GM19099 (cell line): Measurements from ENCODE around the gene CRB1.

Experiments used
- POLR2A ChIP-seq: IDR thresholded peaks from 3 replicates; pipeline ENCODE4 v1.6.1; 2011; ENCODE audit warnings: low read depth; ENCODE audit not compliant: insufficient read length; ENCODE audit errors: extremely low read depth

Gene CRB1

GRCh38 chr1:197439708-197440280 is 171.7 kb downstream of the CRB1 start:
- TF ChIP-seq POLR2A, result no peak

- TF ChIP-seq POLR2A, result no peak
Measured at GRCh38 chr1:197440715-197441114, 172.7 kb downstream of the CRB1 start.

GRCh38 chr1:197441999-197442414 is 174.0 kb downstream of the CRB1 start:
- no peak for TF ChIP-seq POLR2A

- TF ChIP-seq POLR2A, result no peak
Measured at GRCh38 chr1:197444755-197445154, 176.7 kb downstream of the CRB1 start.

- TF ChIP-seq POLR2A, result no peak
Measured at GRCh38 chr1:197448121-197448779, 180.2 kb downstream of the CRB1 start.

- no peak for TF ChIP-seq POLR2A
Measured at GRCh38 chr1:197451381-197451780, 183.3 kb downstream of the CRB1 start.

GRCh38 chr1:197453376-197454058 is 185.5 kb downstream of the CRB1 start:
- no peak for TF ChIP-seq POLR2A

GRCh38 chr1:197462539-197462938 is 194.5 kb downstream of the CRB1 start:
- TF ChIP-seq POLR2A, result no peak

- TF ChIP-seq POLR2A, result no peak
Measured at GRCh38 chr1:197463142-197463541, 195.1 kb downstream of the CRB1 start.

- no peak for TF ChIP-seq POLR2A
Measured at GRCh38 chr1:197464044-197464443, 196.0 kb downstream of the CRB1 start.

GRCh38 chr1:197465528-197466327 is 197.7 kb downstream of the CRB1 start:
- no peak for TF ChIP-seq POLR2A

- TF ChIP-seq POLR2A, result no peak
Measured at GRCh38 chr1:197466813-197467212, 198.8 kb downstream of the CRB1 start.

- no peak for TF ChIP-seq POLR2A
Measured at GRCh38 chr1:197467881-197468280, 199.8 kb downstream of the CRB1 start.

- TF ChIP-seq POLR2A, result no peak
Measured at GRCh38 chr1:197468543-197469175, 200.6 kb downstream of the CRB1 start.

- no peak for TF ChIP-seq POLR2A
Measured at GRCh38 chr1:197469620-197470210, 201.7 kb downstream of the CRB1 start.

GRCh38 chr1:197470330-197470729 is 202.3 kb downstream of the CRB1 start:
- TF ChIP-seq POLR2A, result no peak
